ENCODE measurements around the gene OAS3.
"Not testable (repeated sequence)": the region's sequence is repeated elsewhere in the genome, so short reads cannot be mapped to it uniquely, and the experiment has no call there.

The OAS3 gene

GRCh38 chr12:112924986-112925385 lies 13.3 kb upstream of the OAS3 start:
- DNase-seq (ENCODE audit: low spot score) = no peak

- DNase-seq (ENCODE audit: low spot score) = not testable (repeated sequence)
These were observed 11.7 kb upstream of the OAS3 start for GRCh38 chr12:112926416-112927033.

- DNase-seq (ENCODE audit: low spot score) = no peak
These were observed 10.8 kb upstream of the OAS3 start for GRCh38 chr12:112927475-112927874.

GRCh38 chr12:112927925-112928324 lies 10.3 kb upstream of the OAS3 start:
- DNase-seq (ENCODE audit: low spot score) = no peak

GRCh38 chr12:112928978-112929377 lies 9.3 kb upstream of the OAS3 start:
- DNase-seq (ENCODE audit: low spot score) = no peak

- DNase-seq (ENCODE audit: low spot score) = no peak
These were observed 8.6 kb upstream of the OAS3 start for GRCh38 chr12:112929715-112930114.

GRCh38 chr12:112930350-112930749 lies 7.9 kb upstream of the OAS3 start:
- no peak for DNase-seq (ENCODE audit: low spot score)

GRCh38 chr12:112932485-112933128 lies 5.7 kb upstream of the OAS3 start:
- DNase-seq (ENCODE audit: low spot score) = no peak

- DNase-seq (ENCODE audit: low spot score) = no peak
These were observed 5.2 kb upstream of the OAS3 start for GRCh38 chr12:112933129-112933505.

- DNase-seq (ENCODE audit: low spot score) = no peak
These were observed 2.0 kb upstream of the OAS3 start for GRCh38 chr12:112936264-112936663.

- DNase-seq (ENCODE audit: low spot score) = no peak
These were observed 1.3 kb upstream of the OAS3 start for GRCh38 chr12:112936927-112937326.

GRCh38 chr12:112938751-112939150 lies 477 bp downstream of the OAS3 start:
- no peak for DNase-seq (ENCODE audit: low spot score)

GRCh38 chr12:112939761-112940381 lies 1.6 kb downstream of the OAS3 start:
- DNase-seq (ENCODE audit: low spot score) = no peak

GRCh38 chr12:112941528-112942335 lies 3.5 kb downstream of the OAS3 start:
- no peak for DNase-seq (ENCODE audit: low spot score)

GRCh38 chr12:112942572-112942971 lies 4.3 kb downstream of the OAS3 start:
- no peak for DNase-seq (ENCODE audit: low spot score)

GRCh38 chr12:112944024-112944690 lies 5.9 kb downstream of the OAS3 start:
- no peak for DNase-seq (ENCODE audit: low spot score)

- DNase-seq (ENCODE audit: low spot score) = no peak
These were observed 7.2 kb downstream of the OAS3 start for GRCh38 chr12:112945515-112945914.

- DNase-seq (ENCODE audit: low spot score) = no peak
These were observed 8.1 kb downstream of the OAS3 start for GRCh38 chr12:112946236-112947000.

GRCh38 chr12:112947314-112947713 lies 9.0 kb downstream of the OAS3 start:
- no peak for DNase-seq (ENCODE audit: low spot score)

GRCh38 chr12:112947761-112948160 lies 9.5 kb downstream of the OAS3 start:
- DNase-seq (ENCODE audit: low spot score) = no peak

GRCh38 chr12:112948806-112949205 lies 10.5 kb downstream of the OAS3 start:
- no peak for DNase-seq (ENCODE audit: low spot score)

Data from COLO829 (cell line).